ENCODE data around the gene RPS5. TPM values are rescaled to one million over a fixed set of nuclear protein-coding genes. Genes with fewer than 3 reads are reported as not detected.

Gene RPS5
- polyA plus RNA-seq, 1 donor (not counting 4 experiments of a cell fraction or from before 2014, with no cell fraction given): 2,056 TPM

DNA sequence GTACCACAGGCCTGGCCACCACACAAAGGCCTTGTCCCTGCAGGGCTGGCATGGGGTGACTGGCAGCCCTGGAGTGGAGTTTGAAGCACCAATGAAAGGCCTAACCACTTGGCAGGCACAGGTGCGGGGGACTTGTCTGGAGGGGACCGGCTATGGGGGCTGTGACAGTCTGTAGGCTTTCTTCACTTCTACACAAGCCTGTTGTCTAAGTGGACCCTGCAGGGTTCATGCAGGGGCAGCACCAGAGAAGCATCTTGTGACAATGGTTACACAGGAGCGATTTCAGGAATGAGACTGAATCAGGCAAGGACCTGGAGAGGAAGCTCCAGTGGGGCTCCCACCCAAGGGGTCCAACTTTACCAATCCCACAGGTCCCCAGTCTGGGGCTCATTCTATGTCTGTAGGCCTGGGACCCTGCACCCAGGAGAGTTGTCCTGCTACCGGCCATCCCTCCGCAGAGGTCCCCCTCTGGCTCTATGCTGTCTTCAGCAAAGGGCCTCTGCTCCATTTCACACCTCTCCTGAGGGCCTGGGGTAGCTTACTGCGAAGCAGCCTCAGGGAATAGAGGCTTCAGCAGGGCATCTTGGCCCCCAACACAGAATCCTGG, 4.0 kb upstream of the RPS5 start:
- H3K27ac ChIP-seq (ENCODE audit: control insufficient read depth, insufficient read depth, low read length): no peak overlapping the region
- H3K27me3 ChIP-seq (ENCODE audit: control insufficient read depth, extremely low read depth, insufficient read depth, low read length): no peaks in the 10 kb centered on the region
- H2AFZ ChIP-seq (ENCODE audit: control insufficient read depth, low read length): no peak overlapping the region
- peaks cover 30% of the 10 kb centered on the region for H3K4me1 ChIP-seq (ENCODE audit: control insufficient read depth, extremely low read depth, insufficient read depth, low read length)
- dilution Hi-C loops (cut with MboI; ENCODE audit: extremely low pct_ligation_motif_present, low sequenced_read_pairs): no loop called here
- no peaks in the 10 kb centered on the region for H3K9me1 ChIP-seq (ENCODE audit: control insufficient read depth, extremely low read depth, insufficient read depth, low read length)
- H3K9ac ChIP-seq (ENCODE audit: control insufficient read depth, extremely low read depth, insufficient read depth, low read length): no peak overlapping the region
- peaks cover 35% of the 10 kb centered on the region for H3K79me2 ChIP-seq (ENCODE audit: control insufficient read depth, insufficient read depth, low read length)
- DNase-seq (ENCODE audit: low read depth, low spot score): no peak
- no peak overlapping the region for H3K4me3 ChIP-seq (ENCODE audit: control insufficient read depth in 2 of 3, extremely low read depth in 1 of 3, insufficient read depth in 2 of 3, low read depth in 1 of 3, low read length in 3 of 3)
- FAIRE-seq: no peak
- H4K20me1 ChIP-seq (ENCODE audit: control insufficient read depth, extremely low read depth, insufficient read depth, low read length): peaks cover under 1% of the 10 kb centered on the region
- peaks cover 0 to 6% of the 10 kb centered on the region in 2 experiments for H3K36me3 ChIP-seq (ENCODE audit: control insufficient read depth in 2 of 2, extremely low read depth in 1 of 2, insufficient read depth in 2 of 2, low read length in 2 of 2)
- H3K4me2 ChIP-seq (ENCODE audit: control insufficient read depth, extremely low read depth, insufficient read depth, low read depth, low read length): no peak overlapping the region
- TF ChIP-seq, protein P1, sequence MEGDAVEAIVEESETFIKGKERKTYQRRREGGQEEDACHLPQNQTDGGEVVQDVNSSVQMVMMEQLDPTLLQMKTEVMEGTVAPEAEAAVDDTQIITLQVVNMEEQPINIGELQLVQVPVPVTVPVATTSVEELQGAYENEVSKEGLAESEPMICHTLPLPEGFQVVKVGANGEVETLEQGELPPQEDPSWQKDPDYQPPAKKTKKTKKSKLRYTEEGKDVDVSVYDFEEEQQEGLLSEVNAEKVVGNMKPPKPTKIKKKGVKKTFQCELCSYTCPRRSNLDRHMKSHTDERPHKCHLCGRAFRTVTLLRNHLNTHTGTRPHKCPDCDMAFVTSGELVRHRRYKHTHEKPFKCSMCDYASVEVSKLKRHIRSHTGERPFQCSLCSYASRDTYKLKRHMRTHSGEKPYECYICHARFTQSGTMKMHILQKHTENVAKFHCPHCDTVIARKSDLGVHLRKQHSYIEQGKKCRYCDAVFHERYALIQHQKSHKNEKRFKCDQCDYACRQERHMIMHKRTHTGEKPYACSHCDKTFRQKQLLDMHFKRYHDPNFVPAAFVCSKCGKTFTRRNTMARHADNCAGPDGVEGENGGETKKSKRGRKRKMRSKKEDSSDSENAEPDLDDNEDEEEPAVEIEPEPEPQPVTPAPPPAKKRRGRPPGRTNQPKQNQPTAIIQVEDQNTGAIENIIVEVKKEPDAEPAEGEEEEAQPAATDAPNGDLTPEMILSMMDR (optimal IDR thresholded peaks at IDR 0.05 in 1 of 3, IDR thresholded peaks at IDR 0.05 in 1 of 3, conservative IDR thresholded peaks at IDR 0.05 in 1 of 3; ENCODE audit: extremely low read depth in 1 of 3, insufficient read depth in 2 of 3, low read length in 3 of 3): no peak
- TF ChIP-seq EZH2 (IDR thresholded peaks at IDR 0.05; ENCODE audit: low read length): no peak
- no peaks in the 10 kb centered on the region for H3K9me3 ChIP-seq (ENCODE audit: control insufficient read depth, low read depth, low read length)

DNA sequence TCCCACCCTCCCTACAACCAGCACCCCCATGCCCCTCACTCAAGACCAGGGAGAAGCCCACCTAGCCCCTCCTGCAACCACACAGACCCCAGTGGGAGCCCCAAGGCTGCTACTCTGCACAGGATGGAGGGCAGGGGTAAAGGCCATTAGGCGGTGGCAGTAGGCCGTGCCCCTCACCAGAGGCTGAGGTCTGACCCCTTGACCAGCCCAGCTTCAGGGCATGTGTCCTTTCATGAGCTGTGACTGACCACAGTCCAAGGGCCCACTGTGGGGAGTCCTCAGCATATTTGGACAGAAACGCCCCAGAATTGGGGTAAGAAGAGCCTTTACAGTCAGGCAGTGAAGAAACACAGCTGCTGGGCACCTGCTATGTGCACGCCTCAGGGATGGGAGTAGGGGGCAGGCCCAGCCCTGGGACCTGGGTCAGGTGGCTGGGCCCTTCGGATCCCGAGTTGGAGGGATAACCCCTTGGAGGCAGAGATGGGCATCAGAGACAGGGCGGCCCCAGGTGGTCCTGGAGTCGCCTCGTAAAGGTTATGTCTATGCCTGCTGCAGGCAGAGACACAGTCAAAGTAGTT, 1.7 kb upstream of the RPS5 start:
- Histone ChIP-seq H3K27ac (ENCODE audit: control insufficient read depth, insufficient read depth, low read length) (peak overlapping the region; percentile 98), H3K4me2 (ENCODE audit: control insufficient read depth, extremely low read depth, insufficient read depth, low read depth, low read length) (peak overlapping the region; percentile 97), H2AFZ (ENCODE audit: control insufficient read depth, low read length) (no peak overlapping the region), H3K9me3 (ENCODE audit: control insufficient read depth, low read depth, low read length) (no peaks in the 10 kb centered on the region), H3K27me3 (ENCODE audit: control insufficient read depth, extremely low read depth, insufficient read depth, low read length) (no peaks in the 10 kb centered on the region), H3K4me1 (ENCODE audit: control insufficient read depth, extremely low read depth, insufficient read depth, low read length) (peaks cover 32% of the 10 kb centered on the region), H3K36me3 (ENCODE audit: control insufficient read depth in 2 of 2, extremely low read depth in 1 of 2, insufficient read depth in 2 of 2, low read length in 2 of 2) (peaks cover 3 to 18% of the 10 kb centered on the region in 2 experiments), H4K20me1 (ENCODE audit: control insufficient read depth, extremely low read depth, insufficient read depth, low read length) (peaks cover 5% of the 10 kb centered on the region), H3K9ac (ENCODE audit: control insufficient read depth, extremely low read depth, insufficient read depth, low read length) (peak overlapping the region; percentile 99), H3K9me1 (ENCODE audit: control insufficient read depth, extremely low read depth, insufficient read depth, low read length) (no peaks in the 10 kb centered on the region), H3K79me2 (ENCODE audit: control insufficient read depth, insufficient read depth, low read length) (peaks cover 50% of the 10 kb centered on the region), H3K4me3 (ENCODE audit: control insufficient read depth in 2 of 3, extremely low read depth in 1 of 3, insufficient read depth in 2 of 3, low read depth in 1 of 3, low read length in 3 of 3) (peak overlapping the region; percentile 77 to 91 (median 89))
- dilution Hi-C loops (cut with MboI; ENCODE audit: extremely low pct_ligation_motif_present, low sequenced_read_pairs): no loop called here
- TF ChIP-seq EZH2 (IDR thresholded peaks at IDR 0.05; ENCODE audit: low read length): no peak
- TF ChIP-seq, protein P1 (optimal IDR thresholded peaks at IDR 0.05 in 1 of 3, IDR thresholded peaks at IDR 0.05 in 1 of 3, conservative IDR thresholded peaks at IDR 0.05 in 1 of 3; ENCODE audit: extremely low read depth in 1 of 3, insufficient read depth in 2 of 3, low read length in 3 of 3): no peak
- no peak for DNase-seq (ENCODE audit: low read depth, low spot score)
- no peak for FAIRE-seq

All from keratinocyte (primary cell).